Activated CD8-positive, alpha-beta T cell treated with anti-CD3 and anti-CD28 coated beads, Interleukin-2, amount 10 ng/mL, durations not matched to agents 7 days and 5 days (primary cell): ENCODE results near the gene DPYD. TPM values are rescaled to one million over a fixed set of nuclear protein-coding genes. Genes with fewer than 3 reads are reported as not detected.

ENCODE experiments used
- ATAC-seq: fragments of 150-1000 bp; cut with Tn5 transposase; one replicate; pipeline ENCODE4 v1.10.0; 2021; ENCODE audit warnings: moderate library complexity
- CTCF ChIA-PET: fragments of 350-600 bp; sonication (Branson Sonifier 250); formaldehyde crosslinking; loops from one replicate; lab custom pipeline; 2021; ENCODE audit warnings: antibody characterized with exemption; lab: Charles Lee
- POLR2A ChIA-PET: fragments of 350-600 bp; sonication (Branson Sonifier 250); formaldehyde crosslinking; loops from one replicate; lab custom pipeline; 2021; ENCODE audit warnings: antibody characterized with exemption; lab: Charles Lee
- DNase-seq: peaks from one replicate; pipeline ENCODE4 v3.0.0-alpha.2; 2020
- H3K27ac Mint-ChIP-seq: one replicate; pipeline ENCODE4 v1.8.0; 2021; ENCODE audit warnings: mild to moderate bottlenecking, mixed read lengths
- H3K27me3 Mint-ChIP-seq: one replicate; pipeline ENCODE4 v1.8.0; 2021; ENCODE audit warnings: low read depth, mixed read lengths
- H3K36me3 Mint-ChIP-seq: one replicate; pipeline ENCODE4 v1.8.0; 2021; ENCODE audit warnings: low read depth, mixed read lengths
- H3K4me1 Mint-ChIP-seq: one replicate; pipeline ENCODE4 v1.8.0; 2021; ENCODE audit warnings: low read depth, mixed read lengths
- H3K4me3 Mint-ChIP-seq: one replicate; pipeline ENCODE4 v1.8.0; 2021; ENCODE audit warnings: mild to moderate bottlenecking, mixed read lengths
- H3K9me3 Mint-ChIP-seq: one replicate; pipeline ENCODE4 v1.8.0; 2022; ENCODE audit warnings: mixed read lengths; ENCODE audit not compliant: insufficient read depth
- total RNA-seq, 2 experiments: library from RNA; stranded (reverse); gene quantifications; one replicate each; pipeline ENCODE4 v1.2.3, GENCODE V29; 2021

DPYD gene
- total RNA-seq, 2 experiments from 2014 or later, result 41.1 to 43.3 TPM

DNA sequence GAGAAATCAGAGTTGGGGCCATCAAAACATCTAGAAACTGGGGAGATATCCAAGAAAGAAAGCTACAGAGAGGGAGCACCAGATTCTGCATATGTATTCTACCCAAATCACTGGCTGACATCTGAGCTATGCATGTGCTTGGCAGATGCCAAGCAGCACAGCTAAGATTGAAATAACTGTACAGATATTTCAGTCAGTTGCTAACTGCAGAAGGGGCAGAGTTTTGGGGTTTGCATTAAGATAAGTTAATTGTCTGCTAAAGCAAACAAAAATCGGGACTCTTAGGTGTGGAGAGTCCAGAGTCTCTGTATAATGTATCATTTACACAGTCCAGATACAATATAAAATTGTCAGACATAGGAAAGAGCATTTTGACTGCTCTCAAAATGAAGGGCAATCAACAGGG lies 762.1 kb downstream of the DPYD start:
- peaks cover 6% of the 10 kb centered on the region for H3K4me1 Mint-ChIP-seq
- H3K4me3 Mint-ChIP-seq, result no peak overlapping the region
- H3K27ac Mint-ChIP-seq, result no peak overlapping the region
- ATAC-seq (no peak), DNase-seq (no peak)
- H3K36me3 Mint-ChIP-seq, result no peaks in the 10 kb centered on the region
- H3K9me3 Mint-ChIP-seq, result peaks cover 7% of the 10 kb centered on the region
- H3K27me3 Mint-ChIP-seq, result no peaks in the 10 kb centered on the region
- CTCF ChIA-PET, result interaction anchor here (1.6 kb wide), 1 partner anchor 20 kb away, joined by 3 read pairs; no protein-coding TSS in a partner anchor
- POLR2A ChIA-PET, result no interaction called here

DNA sequence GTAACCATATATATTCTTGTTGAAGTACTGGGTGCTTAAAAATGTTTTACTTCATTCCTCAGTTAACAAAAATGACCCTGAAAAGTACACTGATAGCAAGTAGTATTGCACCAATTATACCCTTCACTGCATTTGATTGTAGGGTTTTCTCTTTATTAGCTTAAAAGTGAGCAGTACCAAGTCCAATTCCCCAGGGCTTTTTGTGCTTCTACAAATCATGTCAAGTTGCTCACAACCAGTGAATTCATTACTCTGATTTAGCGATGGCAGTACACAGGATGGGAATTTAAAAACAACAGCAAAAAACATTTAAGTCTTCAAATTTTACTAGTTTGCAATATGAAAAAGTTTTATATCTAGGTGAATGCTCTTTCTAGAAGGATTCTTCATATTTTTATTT lies 762.8 kb downstream of the DPYD start:
- POLR2A ChIA-PET, result no interaction called here
- CTCF ChIA-PET, result no interaction called here
- Mint-ChIP-seq H3K4me3 (no peak overlapping the region), H3K4me1 (no peaks in the 10 kb centered on the region), H3K27me3 (no peaks in the 10 kb centered on the region), H3K36me3 (no peaks in the 10 kb centered on the region), H3K27ac (no peak overlapping the region), H3K9me3 (peaks cover 7% of the 10 kb centered on the region)
- ATAC-seq (no peak), DNase-seq (no peak)

DNA sequence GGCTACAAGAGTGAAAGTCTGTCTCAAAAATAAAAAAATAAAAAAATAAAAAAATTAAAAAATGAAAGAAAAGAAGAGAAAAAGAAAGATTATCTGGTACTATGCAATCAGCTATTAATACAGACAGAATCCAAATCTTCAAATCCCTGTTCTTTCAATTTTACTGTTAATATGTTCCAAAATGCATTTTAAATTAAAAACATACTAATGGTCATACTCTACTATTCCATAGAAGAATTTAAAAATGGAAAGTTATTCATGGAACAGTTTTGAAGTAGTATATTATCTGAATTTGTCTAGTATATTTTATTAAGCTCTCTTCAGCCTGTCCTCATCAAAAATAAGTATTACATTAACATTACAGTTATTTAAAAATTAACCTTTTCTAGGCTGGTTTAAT lies 769.2 kb downstream of the DPYD start:
- ATAC-seq (no peak), DNase-seq (no peak)
- H3K27ac Mint-ChIP-seq, result no peak overlapping the region
- H3K4me3 Mint-ChIP-seq, result no peak overlapping the region
- H3K9me3 Mint-ChIP-seq, result peaks cover 7% of the 10 kb centered on the region
- H3K36me3 Mint-ChIP-seq, result no peaks in the 10 kb centered on the region
- POLR2A ChIA-PET, result no interaction called here
- H3K27me3 Mint-ChIP-seq, result no peaks in the 10 kb centered on the region
- CTCF ChIA-PET, result no interaction called here
- no peaks in the 10 kb centered on the region for H3K4me1 Mint-ChIP-seq

- H3K9me3 Mint-ChIP-seq, result no peaks in the 10 kb centered on the region
- no peaks in the 10 kb centered on the region for H3K4me1 Mint-ChIP-seq
- CTCF ChIA-PET, result no interaction called here
- POLR2A ChIA-PET, result no interaction called here
- H3K27me3 Mint-ChIP-seq, result no peaks in the 10 kb centered on the region
- ATAC-seq, result no peak
- no peak overlapping the region for H3K27ac Mint-ChIP-seq
- no peak for DNase-seq
- H3K36me3 Mint-ChIP-seq, result no peaks in the 10 kb centered on the region
- H3K4me3 Mint-ChIP-seq, result no peak overlapping the region
These were observed 775.4 kb downstream of the DPYD start for GRCh38 chr1:97145321-97145956.

DNA sequence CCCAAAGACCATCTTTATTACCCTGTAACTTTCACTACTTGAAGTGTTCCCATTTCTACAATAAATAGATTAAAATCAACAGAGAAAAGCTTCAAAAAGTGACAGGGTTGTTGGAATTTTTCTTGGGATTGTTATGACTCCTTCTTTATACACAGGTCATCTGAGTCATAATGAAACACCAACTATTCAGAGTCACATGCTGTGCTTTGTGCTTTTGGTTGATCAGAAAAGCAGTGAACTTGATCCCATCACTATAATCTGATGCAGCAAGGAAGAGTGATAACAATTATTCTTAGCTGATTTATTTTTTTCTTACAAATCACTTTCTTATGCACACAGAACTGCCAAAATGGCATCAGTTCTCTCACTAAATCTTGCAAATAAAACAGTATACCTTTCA lies 776.3 kb downstream of the DPYD start:
- POLR2A ChIA-PET, result no interaction called here
- no peak overlapping the region for H3K27ac Mint-ChIP-seq
- H3K4me1 Mint-ChIP-seq, result no peaks in the 10 kb centered on the region
- CTCF ChIA-PET, result no interaction called here
- H3K36me3 Mint-ChIP-seq, result no peaks in the 10 kb centered on the region
- H3K27me3 Mint-ChIP-seq, result no peaks in the 10 kb centered on the region
- no peak for DNase-seq
- H3K4me3 Mint-ChIP-seq, result no peak overlapping the region
- ATAC-seq, result no peak
- no peaks in the 10 kb centered on the region for H3K9me3 Mint-ChIP-seq

- Mint-ChIP-seq H3K4me1 (peaks cover 1% of the 10 kb centered on the region), H3K9me3 (no peaks in the 10 kb centered on the region), H3K4me3 (no peak overlapping the region), H3K27ac (no peak overlapping the region), H3K27me3 (no peaks in the 10 kb centered on the region), H3K36me3 (no peaks in the 10 kb centered on the region)
- ATAC-seq (no peak), DNase-seq (no peak)
- CTCF ChIA-PET, result no interaction called here
- POLR2A ChIA-PET, result no interaction called here
These were observed 777.5 kb downstream of the DPYD start for GRCh38 chr1:97143236-97143882.

- no peaks in the 10 kb centered on the region for H3K9me3 Mint-ChIP-seq
- no peak overlapping the region for H3K4me3 Mint-ChIP-seq
- H3K27me3 Mint-ChIP-seq, result no peaks in the 10 kb centered on the region
- DNase-seq (no peak), ATAC-seq (no peak)
- H3K36me3 Mint-ChIP-seq, result no peaks in the 10 kb centered on the region
- H3K4me1 Mint-ChIP-seq, result peaks cover 4% of the 10 kb centered on the region
- ChIA-PET CTCF (no interaction called here), POLR2A (no interaction called here)
- H3K27ac Mint-ChIP-seq, result no peak overlapping the region
These were observed 780.2 kb downstream of the DPYD start for GRCh38 chr1:97140611-97141010.

DNA sequence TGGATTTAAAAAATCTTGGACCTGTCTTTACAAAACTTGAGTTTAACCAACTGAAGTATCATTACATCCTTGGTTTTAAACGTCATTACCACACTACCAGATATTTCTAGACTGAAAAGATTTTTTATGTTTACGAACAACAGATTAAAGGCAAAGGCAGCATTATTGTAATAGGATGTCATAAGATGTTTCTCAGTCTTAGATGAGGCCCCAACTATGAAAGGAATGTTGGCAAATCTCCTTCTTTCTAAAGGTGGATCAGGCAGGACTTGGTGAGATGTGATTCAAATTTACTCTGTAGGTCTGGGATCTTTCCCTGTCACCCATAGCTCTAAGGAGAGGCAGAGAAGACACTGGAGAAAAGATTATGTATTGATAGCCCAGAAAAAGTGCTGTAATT lies 781.3 kb downstream of the DPYD start:
- ChIA-PET POLR2A (no interaction called here), CTCF (interaction anchor here (3.6 kb wide), 1 partner anchor 913 kb away, joined by 23 read pairs; no protein-coding TSS in a partner anchor)
- DNase-seq (no peak), ATAC-seq (no peak)
- no peaks in the 10 kb centered on the region for H3K36me3 Mint-ChIP-seq
- H3K4me1 Mint-ChIP-seq, result peaks cover 4% of the 10 kb centered on the region
- H3K9me3 Mint-ChIP-seq, result no peaks in the 10 kb centered on the region
- H3K27ac Mint-ChIP-seq, result no peak overlapping the region
- H3K4me3 Mint-ChIP-seq, result no peak overlapping the region
- no peaks in the 10 kb centered on the region for H3K27me3 Mint-ChIP-seq

GRCh38 chr1:97138515-97139032 lies 782.3 kb downstream of the DPYD start:
- Mint-ChIP-seq H3K36me3 (no peaks in the 10 kb centered on the region), H3K27ac (no peak overlapping the region), H3K4me3 (no peak overlapping the region), H3K4me1 (peaks cover 4% of the 10 kb centered on the region), H3K9me3 (no peaks in the 10 kb centered on the region), H3K27me3 (no peaks in the 10 kb centered on the region)
- DNase-seq (no peak), ATAC-seq (no peak)
- POLR2A ChIA-PET, result no interaction called here
- CTCF ChIA-PET, result interaction anchor here (0.5 to 3.6 kb wide), 10 partner anchors 12 to 914 kb away, joined by 3 to 23 read pairs (median 3); no protein-coding TSS in a partner anchor

DNA sequence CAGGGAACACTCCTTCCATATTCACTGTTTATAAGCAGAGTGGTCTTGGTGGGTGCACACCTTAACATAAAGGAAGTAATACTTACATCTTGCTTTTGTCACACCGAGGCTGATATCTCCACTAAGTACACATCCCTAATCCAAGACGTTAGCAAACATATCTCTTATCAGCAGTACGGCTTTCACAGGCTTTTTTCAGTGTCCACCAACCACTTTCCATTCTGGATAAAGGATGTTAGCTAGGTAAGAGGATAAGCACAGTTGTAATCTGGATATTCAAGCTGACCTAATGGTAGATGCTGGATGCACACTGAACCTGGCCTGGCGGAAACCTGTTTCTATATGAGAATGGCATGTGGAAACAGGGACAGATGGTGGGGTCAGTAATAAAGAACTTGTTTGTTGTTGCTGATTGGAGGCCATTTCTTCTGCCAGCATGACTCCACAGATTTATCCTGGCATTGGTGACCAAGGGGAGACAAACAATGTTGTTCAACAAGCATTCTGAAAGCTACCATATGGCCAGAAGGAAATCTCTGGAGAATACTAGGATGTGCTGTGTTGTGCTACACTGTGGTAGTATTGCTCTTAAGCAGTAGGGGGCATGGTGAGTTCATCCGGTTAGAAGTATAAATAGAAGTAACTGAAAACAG lies 782.8 kb downstream of the DPYD start:
- no peak overlapping the region for H3K4me3 Mint-ChIP-seq
- no peaks in the 10 kb centered on the region for H3K36me3 Mint-ChIP-seq
- POLR2A ChIA-PET, result no interaction called here
- peak; percentile 77 for ATAC-seq
- peak; percentile 42 for DNase-seq
- H3K4me1 Mint-ChIP-seq, result peaks cover 4% of the 10 kb centered on the region
- no peaks in the 10 kb centered on the region for H3K9me3 Mint-ChIP-seq
- no peaks in the 10 kb centered on the region for H3K27me3 Mint-ChIP-seq
- CTCF ChIA-PET, result interaction anchor here (0.8 to 3.6 kb wide), 10 partner anchors 13 to 914 kb away, joined by 3 to 23 read pairs (median 3); no protein-coding TSS in a partner anchor
- no peak overlapping the region for H3K27ac Mint-ChIP-seq

GRCh38 chr1:97136996-97137395 lies 783.8 kb downstream of the DPYD start:
- ATAC-seq, result no peak
- H3K4me3 Mint-ChIP-seq, result no peak overlapping the region
- ChIA-PET POLR2A (no interaction called here), CTCF (interaction anchor here (1.3 to 3.6 kb wide), 2 partner anchors 21 to 915 kb away, joined by 5 to 23 read pairs; no protein-coding TSS in a partner anchor)
- H3K9me3 Mint-ChIP-seq, result no peaks in the 10 kb centered on the region
- H3K27ac Mint-ChIP-seq, result no peak overlapping the region
- no peaks in the 10 kb centered on the region for H3K36me3 Mint-ChIP-seq
- H3K27me3 Mint-ChIP-seq, result no peaks in the 10 kb centered on the region
- no peak for DNase-seq
- H3K4me1 Mint-ChIP-seq, result peaks cover 4% of the 10 kb centered on the region

DNA sequence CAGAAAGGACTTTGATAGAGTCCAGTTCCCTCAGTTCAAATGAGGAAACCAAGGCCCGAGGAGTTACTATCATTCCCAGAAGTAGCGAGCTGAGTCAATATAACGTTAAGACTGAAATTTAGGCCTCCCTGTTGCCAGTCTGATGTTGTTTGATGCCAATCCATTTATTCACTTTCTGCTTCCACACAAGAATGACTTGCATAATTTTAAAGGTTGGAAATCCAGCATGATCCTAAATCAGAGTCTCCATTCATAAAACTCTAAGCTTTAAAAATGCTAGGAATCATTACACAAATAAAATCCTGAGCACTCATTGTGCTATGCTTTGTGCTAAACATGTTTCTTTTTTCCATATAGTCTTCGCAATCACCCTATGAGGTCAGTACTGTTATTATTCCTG lies 784.9 kb downstream of the DPYD start:
- ChIA-PET CTCF (interaction anchor here (3.6 kb wide), 1 partner anchor 916 kb away, joined by 23 read pairs; no protein-coding TSS in a partner anchor), POLR2A (no interaction called here)
- no peaks in the 10 kb centered on the region for H3K9me3 Mint-ChIP-seq
- no peak for ATAC-seq
- peaks cover 4% of the 10 kb centered on the region for H3K4me1 Mint-ChIP-seq
- H3K27me3 Mint-ChIP-seq, result no peaks in the 10 kb centered on the region
- no peak overlapping the region for H3K4me3 Mint-ChIP-seq
- H3K36me3 Mint-ChIP-seq, result no peaks in the 10 kb centered on the region
- DNase-seq, result no peak
- H3K27ac Mint-ChIP-seq, result no peak overlapping the region
